Activated CD8-positive, alpha-beta memory T cell treated with anti-CD3 and anti-CD28 coated beads for 1 hour (primary cell): ENCODE data around the gene DPT.

ENCODE experiments used
- DNase-seq, 2 donors: peaks; one replicate each; pipeline ENCODE4 v3.0.0-alpha.2; 2020; ENCODE audit warnings: low read depth in 1 of 2; ENCODE audit errors: extremely low read depth in 1 of 2

The DPT gene

GRCh38 chr1:168671782-168672181 lies 57.2 kb downstream of the DPT start:
- DNase-seq: no peak

- no peak for DNase-seq
Measured at GRCh38 chr1:168665975-168666374, 63.0 kb downstream of the DPT start.

- no peak for DNase-seq
Measured at GRCh38 chr1:168664069-168664834, 64.8 kb downstream of the DPT start.

- no peak for DNase-seq
Measured at GRCh38 chr1:168656485-168656884, 72.5 kb downstream of the DPT start.

GRCh38 chr1:168654198-168654915 lies 74.6 kb downstream of the DPT start:
- no peak for DNase-seq

- DNase-seq: no peak
Measured at GRCh38 chr1:168653567-168653966, 75.4 kb downstream of the DPT start.

GRCh38 chr1:168645721-168646120 lies 83.3 kb downstream of the DPT start:
- DNase-seq: no peak
